C4-2B (cell line): ENCODE measurements around the gene FBXO34.

Experiments used
- H3K27ac ChIP-seq: fragments of 450-650 bp; 2 replicates; pipeline ENCODE4 v1.5.1; 2017
- CTCF ChIP-seq: fragments of 450-650 bp; conservative IDR thresholded peaks from 2 replicates; pipeline ENCODE4 v1.5.1; 2017; ENCODE audit warnings: mild to moderate bottlenecking
- ZFX ChIP-seq: fragments of 450-650 bp; IDR thresholded peaks from 2 replicates; pipeline ENCODE4 v1.6.1; 2017

FBXO34 gene

GRCh38 chr14:55399852-55400251 lies 128.6 kb downstream of the FBXO34 start:
- TF ChIP-seq CTCF (no peak), ZFX (no peak)

DNA sequence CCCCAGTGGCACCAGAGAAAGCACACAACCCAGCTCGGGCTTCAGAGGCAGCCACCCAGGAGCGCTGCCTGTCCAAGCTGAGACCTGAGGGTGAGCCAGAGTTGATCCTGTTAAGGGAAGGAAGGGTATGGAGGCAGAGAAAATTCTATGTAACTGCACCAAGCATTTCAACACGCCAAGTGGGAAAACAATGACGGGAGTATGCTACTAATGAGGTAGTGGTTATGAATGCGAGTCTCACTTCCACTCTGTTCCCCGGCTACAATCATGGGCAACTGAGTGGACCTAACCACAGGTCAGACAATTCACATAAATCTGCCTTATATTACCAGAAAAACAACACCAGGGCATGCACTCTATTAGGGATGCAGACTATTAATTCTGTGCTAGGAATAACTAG lies 130.5 kb downstream of the FBXO34 start:
- TF ChIP-seq CTCF = no peak
- TF ChIP-seq ZFX = no peak

More at GRCh38 chr14:55399852-55400251, 128.6 kb downstream of the FBXO34 start:
- no peak overlapping the region for H3K27ac ChIP-seq

More for the DNA sequence above, 130.5 kb downstream of the FBXO34 start:
- H3K27ac ChIP-seq = no peak overlapping the region
